ENCODE measurements around the gene LPP.

LPP gene

GRCh38 chr3:188489639-188490405, 335.9 kb downstream of the LPP start:
- DNase-seq, result no peak

GRCh38 chr3:188490416-188490815, 336.5 kb downstream of the LPP start:
- no peak for DNase-seq

- DNase-seq, result no peak
These were observed 337.3 kb downstream of the LPP start for GRCh38 chr3:188491276-188491687.

GRCh38 chr3:188496390-188496789, 342.4 kb downstream of the LPP start:
- no peak for DNase-seq

- no peak for DNase-seq
These were observed 343.1 kb downstream of the LPP start for GRCh38 chr3:188497021-188497420.

GRCh38 chr3:188503647-188504046, 349.7 kb downstream of the LPP start:
- no peak for DNase-seq

- no peak for DNase-seq
These were observed 351.2 kb downstream of the LPP start for GRCh38 chr3:188505151-188505550.

- DNase-seq, result no peak
These were observed 352.0 kb downstream of the LPP start for GRCh38 chr3:188505911-188506310.

GRCh38 chr3:188506446-188506845, 352.5 kb downstream of the LPP start:
- no peak for DNase-seq

- no peak for DNase-seq
These were observed 353.3 kb downstream of the LPP start for GRCh38 chr3:188507244-188507720.

GRCh38 chr3:188508454-188508853, 354.5 kb downstream of the LPP start:
- no peak for DNase-seq

- no peak for DNase-seq
These were observed 355.4 kb downstream of the LPP start for GRCh38 chr3:188509316-188509715.

GRCh38 chr3:188510366-188510765, 356.4 kb downstream of the LPP start:
- no peak for DNase-seq

- no peak for DNase-seq
These were observed 359.8 kb downstream of the LPP start for GRCh38 chr3:188513662-188514328.

- no peak for DNase-seq
These were observed 362.6 kb downstream of the LPP start for GRCh38 chr3:188516515-188516914.

- no peak for DNase-seq
These were observed 364.5 kb downstream of the LPP start for GRCh38 chr3:188518416-188518815.

- DNase-seq, result no peak
These were observed 365.0 kb downstream of the LPP start for GRCh38 chr3:188518835-188519452.

GRCh38 chr3:188520466-188520865, 366.5 kb downstream of the LPP start:
- no peak for DNase-seq

GRCh38 chr3:188522115-188522514, 368.2 kb downstream of the LPP start:
- no peak for DNase-seq

GRCh38 chr3:188523291-188523690, 369.3 kb downstream of the LPP start:
- no peak for DNase-seq

GRCh38 chr3:188524052-188524451, 370.1 kb downstream of the LPP start:
- no peak for DNase-seq

GRCh38 chr3:188526057-188526456, 372.1 kb downstream of the LPP start:
- no peak for DNase-seq

GRCh38 chr3:188527389-188527788, 373.4 kb downstream of the LPP start:
- no peak for DNase-seq

- DNase-seq, result peak; percentile 21
These were observed 374.4 kb downstream of the LPP start for GRCh38 chr3:188528396-188528795.
